ENCODE data around the gene RTP5. TPM values are rescaled to one million over a fixed set of nuclear protein-coding genes. Genes with fewer than 3 reads are reported as not detected.

RTP5 gene
- total RNA-seq, 3 donors from 2014 or later, result not detected

DNA sequence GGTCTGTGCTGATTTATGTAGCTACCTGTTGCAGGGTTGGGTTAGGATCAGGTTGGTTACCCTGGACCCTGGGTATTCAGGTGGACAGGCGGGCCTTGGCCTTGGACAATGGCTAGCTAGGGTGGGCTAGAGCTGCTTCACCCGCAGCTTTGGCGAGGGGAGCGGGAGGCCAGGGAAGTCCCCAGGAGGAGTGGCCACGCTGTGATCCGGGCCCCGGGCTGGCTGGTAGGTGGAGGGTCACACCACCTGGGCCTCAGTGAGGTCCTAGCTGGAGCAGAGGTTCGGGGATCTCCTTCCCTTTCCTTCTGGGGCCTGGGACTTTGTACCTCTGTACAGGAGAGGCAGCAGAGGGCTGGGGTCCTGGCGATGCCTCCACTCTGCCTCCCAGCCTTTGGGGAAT lies 9.8 kb downstream of the RTP5 start:
- DNase-seq, result no peak
- ATAC-seq, result no peak
- H3K36me3 ChIP-seq (ENCODE audit: low read depth), result no peaks in the 10 kb centered on the region
- H3K4me3 ChIP-seq, result no peak overlapping the region
- peaks cover 8% of the 10 kb centered on the region for H3K9me3 ChIP-seq
- intact Hi-C loops (cut with DNase I, micrococcal nuclease), result no loop called here
- TF ChIP-seq CTCF (IDR thresholded peaks at IDR 0.05), result no peak
- no peaks in the 10 kb centered on the region for H3K4me1 ChIP-seq (ENCODE audit: low read depth)

DNA sequence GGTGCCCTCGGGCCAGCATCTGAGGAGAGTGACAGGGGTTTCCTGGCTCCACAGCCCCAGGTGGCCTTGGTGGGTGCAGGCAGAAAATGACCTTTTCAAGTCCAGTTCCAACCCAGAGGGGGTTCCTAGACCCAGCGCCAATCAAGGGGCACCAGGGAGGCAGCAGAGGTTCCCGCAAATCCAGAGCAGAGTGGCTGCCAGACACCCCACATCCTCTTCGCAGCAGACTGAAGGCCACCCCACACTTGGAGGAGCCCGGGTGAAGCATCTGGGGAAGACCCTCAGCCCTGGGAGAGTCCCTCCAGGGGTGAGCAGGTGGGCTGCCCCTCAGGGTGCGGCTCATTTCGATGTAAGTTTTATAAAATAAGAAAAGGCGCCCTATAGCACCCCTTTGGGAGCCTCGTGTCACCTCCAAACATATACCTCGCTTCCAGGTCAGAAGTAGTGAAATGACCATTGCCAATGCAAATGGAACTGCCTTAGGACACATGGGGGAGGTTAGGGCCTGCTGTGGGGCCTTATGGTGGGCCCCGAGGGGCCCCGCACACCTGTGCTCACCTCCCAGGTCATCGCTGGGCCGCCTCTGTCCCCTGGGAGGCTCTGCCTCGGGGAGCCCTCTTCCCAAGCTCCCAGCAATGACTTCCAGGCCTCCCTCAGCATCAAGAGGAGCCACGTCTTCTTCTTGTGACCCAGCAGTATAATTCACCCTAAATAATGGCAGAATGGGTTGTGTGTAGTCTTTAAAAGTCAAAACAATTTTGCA lies 11.0 kb downstream of the RTP5 start:
- no peaks in the 10 kb centered on the region for H3K4me1 ChIP-seq (ENCODE audit: low read depth)
- intact Hi-C loops (cut with DNase I, micrococcal nuclease), result no loop called here
- ATAC-seq (no peak), DNase-seq (no peak)
- H3K36me3 ChIP-seq (ENCODE audit: low read depth), result no peaks in the 10 kb centered on the region
- peaks cover 3% of the 10 kb centered on the region for H3K9me3 ChIP-seq
- no peak for TF ChIP-seq CTCF (IDR thresholded peaks at IDR 0.05)
- H3K4me3 ChIP-seq, result no peak overlapping the region

DNA sequence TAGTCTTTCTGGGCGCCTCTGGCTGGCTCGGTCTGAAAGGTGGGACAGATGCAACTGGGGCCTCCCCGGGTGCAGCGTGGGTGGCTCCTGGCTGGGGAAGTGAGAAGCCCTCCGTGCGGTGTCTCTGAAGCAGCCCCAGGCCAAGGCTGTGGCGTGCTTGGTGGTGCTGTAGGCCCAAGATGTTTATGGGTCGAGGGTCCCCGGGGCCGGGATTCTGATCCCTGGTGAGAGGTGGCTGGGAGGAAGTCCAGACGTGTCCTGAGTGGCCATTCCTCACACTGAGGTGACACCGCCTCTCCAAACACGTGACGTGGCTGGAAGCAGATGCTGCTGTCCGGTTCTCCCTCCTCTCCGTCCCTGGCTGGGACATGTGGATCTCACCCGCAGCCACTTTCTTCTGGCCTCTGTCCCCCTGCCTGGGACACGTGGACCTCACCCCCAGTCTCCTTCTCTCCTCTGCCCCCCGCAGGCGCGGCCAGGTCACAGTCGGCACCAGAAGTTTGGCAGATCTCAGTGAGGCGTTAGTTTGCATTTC lies 12.6 kb downstream of the RTP5 start:
- peak; percentile 31 for ATAC-seq
- no peaks in the 10 kb centered on the region for H3K9me3 ChIP-seq
- no peaks in the 10 kb centered on the region for H3K4me1 ChIP-seq (ENCODE audit: low read depth)
- peak; percentile 67 to 82 (median 71) for DNase-seq
- intact Hi-C loops (cut with DNase I, micrococcal nuclease), result no loop called here
- no peaks in the 10 kb centered on the region for H3K36me3 ChIP-seq (ENCODE audit: low read depth)
- H3K4me3 ChIP-seq, result no peak overlapping the region
- TF ChIP-seq CTCF (IDR thresholded peaks at IDR 0.05), result no peak

- Histone ChIP-seq H3K4me3 (no peak overlapping the region), H3K9me3 (no peaks in the 10 kb centered on the region), H3K36me3 (ENCODE audit: low read depth) (no peaks in the 10 kb centered on the region), H3K4me1 (ENCODE audit: low read depth) (no peaks in the 10 kb centered on the region)
- no peak for DNase-seq
- intact Hi-C loops (cut with DNase I, micrococcal nuclease), result no loop called here
- TF ChIP-seq CTCF (IDR thresholded peaks at IDR 0.05), result no peak
- no peak for ATAC-seq
These were observed 15.4 kb downstream of the RTP5 start for GRCh38 chr2:241884951-241885290.

- intact Hi-C loops (cut with DNase I, micrococcal nuclease), result no loop called here
- DNase-seq (no peak), ATAC-seq (no peak)
- H3K9me3 ChIP-seq, result no peaks in the 10 kb centered on the region
- no peak overlapping the region for H3K4me3 ChIP-seq
- no peak for TF ChIP-seq CTCF (IDR thresholded peaks at IDR 0.05)
- no peaks in the 10 kb centered on the region for H3K36me3 ChIP-seq (ENCODE audit: low read depth)
- H3K4me1 ChIP-seq (ENCODE audit: low read depth), result no peaks in the 10 kb centered on the region
These were observed 15.9 kb downstream of the RTP5 start for GRCh38 chr2:241885291-241885945.

Data from mucosa of descending colon (tissue), 3 donors.